ENCODE data around the gene GSC2.
"Not testable (repeated sequence)": the region's sequence is repeated elsewhere in the genome, so short reads cannot be mapped to it uniquely, and the experiment has no call there.

GSC2 gene

DNA sequence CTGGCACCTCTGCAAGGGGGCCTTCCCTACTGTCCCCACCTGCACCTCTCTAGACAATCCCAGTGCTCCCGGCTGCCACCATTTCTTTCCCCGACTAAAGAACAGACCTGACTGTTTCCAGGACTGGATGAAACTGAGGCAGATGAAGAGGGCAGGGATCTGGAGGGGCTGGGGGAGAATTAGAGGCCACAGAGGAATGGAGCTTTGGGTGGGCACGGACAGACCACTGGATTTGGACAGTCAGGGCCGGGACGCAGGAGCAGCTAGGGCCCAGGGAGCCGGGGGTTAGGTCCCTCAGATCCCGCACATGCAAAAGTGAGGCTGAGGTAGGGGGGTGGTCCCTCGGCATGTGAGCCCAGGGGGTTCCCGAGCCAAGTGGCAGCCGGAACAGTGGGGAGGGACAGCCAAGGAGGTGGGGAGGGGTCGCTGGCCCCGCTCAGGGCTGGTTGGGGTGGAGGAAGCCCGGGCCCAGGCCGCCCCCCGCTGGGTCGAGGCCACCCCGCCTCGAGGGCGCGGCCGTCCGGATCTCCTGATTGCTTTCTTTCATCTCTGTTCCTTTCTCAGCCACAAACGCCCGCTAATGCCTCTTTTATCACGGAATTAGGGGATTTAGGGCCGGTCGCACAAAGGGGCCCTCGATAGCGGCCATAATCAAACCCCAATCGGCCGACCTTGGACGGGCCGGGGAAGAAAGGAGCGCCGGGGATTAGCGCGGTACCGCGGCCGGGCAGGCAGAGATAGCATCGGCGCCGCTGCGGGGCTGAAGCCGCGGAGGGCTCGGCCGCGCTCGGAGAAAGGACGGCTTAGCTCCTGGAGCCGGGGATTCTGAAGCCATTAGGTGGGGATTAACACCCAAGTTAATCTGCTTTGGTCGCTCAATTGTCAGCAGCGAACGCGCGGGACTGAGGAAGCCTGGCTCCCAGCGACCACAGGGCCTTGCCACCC is 19.2 kb upstream of the GSC2 start:
- DNase-seq (ENCODE audit: low spot score) = no peak
- in situ Hi-C loops (cut with MboI; ENCODE audit: low sequenced_read_pairs, unreplicated experiment) = no loop called here
- no peak for TF ChIP-seq CTCF (IDR thresholded peaks at IDR 0.05; ENCODE audit: borderline replicate concordance, control extremely low read depth, extremely low read depth, insufficient read depth, missing control alignments)

DNA sequence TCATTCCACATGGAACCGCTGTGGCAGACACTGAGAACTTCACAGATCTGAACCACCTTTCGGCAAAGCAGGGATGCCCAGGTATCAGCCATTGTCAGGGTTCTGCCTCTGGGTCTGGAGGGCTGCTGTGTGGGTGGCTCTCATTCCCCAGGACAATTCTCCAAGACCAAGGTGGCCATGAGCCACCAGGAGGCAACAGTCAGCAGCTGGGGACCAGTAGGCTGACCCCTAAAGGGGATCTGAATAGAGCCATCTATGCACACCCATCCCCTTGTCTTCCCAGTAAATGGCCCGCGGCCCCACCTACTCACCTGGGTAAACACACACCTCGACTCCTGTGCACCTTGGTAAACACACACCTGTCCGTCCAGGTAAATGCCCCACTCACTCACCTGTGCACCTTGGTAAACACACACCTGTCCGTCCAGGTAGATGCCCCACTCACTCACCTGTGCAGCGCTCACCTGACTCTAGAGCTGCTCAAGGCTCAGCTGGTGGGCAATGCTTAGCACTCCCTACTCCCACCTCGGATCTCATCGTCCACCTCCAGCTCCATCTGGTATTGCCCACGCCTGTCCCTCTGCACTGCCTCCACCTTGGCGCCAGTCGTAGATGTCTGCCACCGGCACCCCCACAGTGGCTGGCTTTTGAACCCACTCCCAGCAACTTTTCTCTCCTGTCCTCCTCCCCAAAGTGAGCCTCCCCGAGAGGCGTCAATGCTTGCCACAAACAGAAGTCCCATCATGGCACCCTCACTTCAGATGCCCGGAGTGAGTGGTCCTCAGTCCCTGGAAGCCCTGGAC is 18.2 kb upstream of the GSC2 start:
- in situ Hi-C loops (cut with MboI; ENCODE audit: low sequenced_read_pairs, unreplicated experiment) = no loop called here
- TF ChIP-seq CTCF (IDR thresholded peaks at IDR 0.05; ENCODE audit: borderline replicate concordance, control extremely low read depth, extremely low read depth, insufficient read depth, missing control alignments) = no peak
- no peak for DNase-seq (ENCODE audit: low spot score)

- in situ Hi-C loops (cut with MboI; ENCODE audit: low sequenced_read_pairs, unreplicated experiment) = no loop called here
- DNase-seq (ENCODE audit: low spot score) = no peak
- TF ChIP-seq CTCF (IDR thresholded peaks at IDR 0.05; ENCODE audit: borderline replicate concordance, control extremely low read depth, extremely low read depth, insufficient read depth, missing control alignments) = no peak
Observed at GRCh38 chr22:19167106-19167869, 17.2 kb upstream of the GSC2 start.

DNA sequence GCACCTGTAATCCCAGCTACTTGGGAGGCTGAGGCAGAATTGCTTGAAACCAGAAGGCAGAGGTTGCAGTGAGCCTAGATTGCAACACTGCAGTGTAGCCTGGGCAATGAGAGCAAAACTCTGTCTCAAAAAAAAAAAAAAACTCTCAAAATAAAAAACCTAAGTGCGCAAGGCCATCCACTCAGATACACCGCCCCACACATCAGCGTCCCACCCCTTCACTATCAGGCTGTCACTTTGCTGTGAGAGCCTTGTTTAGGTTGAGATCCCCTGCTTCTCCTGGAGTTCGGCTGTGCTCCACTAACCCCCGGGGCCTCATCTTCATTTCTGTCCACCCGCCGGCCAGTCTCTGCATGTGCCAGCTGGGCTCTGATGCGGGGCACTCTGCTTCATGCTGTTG is 16.3 kb upstream of the GSC2 start:
- no peak for TF ChIP-seq CTCF (IDR thresholded peaks at IDR 0.05; ENCODE audit: borderline replicate concordance, control extremely low read depth, extremely low read depth, insufficient read depth, missing control alignments)
- no peak for DNase-seq (ENCODE audit: low spot score)

GRCh38 chr22:19164425-19164824 is 14.3 kb upstream of the GSC2 start:
- no peak for DNase-seq (ENCODE audit: low spot score)
- no peak for TF ChIP-seq CTCF (IDR thresholded peaks at IDR 0.05; ENCODE audit: borderline replicate concordance, control extremely low read depth, extremely low read depth, insufficient read depth, missing control alignments)
- in situ Hi-C loops (cut with MboI; ENCODE audit: low sequenced_read_pairs, unreplicated experiment) = no loop called here

More for the DNA sequence above, 16.3 kb upstream of the GSC2 start:
- in situ Hi-C loops (cut with MboI; ENCODE audit: low sequenced_read_pairs, unreplicated experiment) = no loop called here

DNA sequence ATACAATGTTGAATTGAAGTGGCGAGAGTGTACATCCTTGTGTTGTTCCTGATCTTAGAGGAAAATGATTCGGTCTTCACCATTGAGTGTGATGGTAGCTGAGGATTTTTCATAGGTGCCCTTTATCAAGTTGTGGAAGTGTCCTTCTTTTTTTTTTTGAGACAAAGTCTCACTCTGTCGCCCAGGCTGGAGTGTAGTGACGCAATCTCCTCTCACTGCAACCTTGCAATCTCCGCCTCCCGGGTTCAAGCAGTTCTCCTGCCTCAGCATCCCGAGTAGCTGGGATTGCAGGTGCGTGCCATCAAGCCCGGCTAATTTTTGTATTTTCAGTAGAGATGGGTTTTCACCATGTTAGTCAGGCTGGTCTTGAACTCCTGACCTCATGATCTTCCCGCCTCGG is 8.6 kb upstream of the GSC2 start:
- DNase-seq (ENCODE audit: low spot score); in situ Hi-C loops (cut with MboI; ENCODE audit: low sequenced_read_pairs, unreplicated experiment): not testable (repeated sequence)

DNA sequence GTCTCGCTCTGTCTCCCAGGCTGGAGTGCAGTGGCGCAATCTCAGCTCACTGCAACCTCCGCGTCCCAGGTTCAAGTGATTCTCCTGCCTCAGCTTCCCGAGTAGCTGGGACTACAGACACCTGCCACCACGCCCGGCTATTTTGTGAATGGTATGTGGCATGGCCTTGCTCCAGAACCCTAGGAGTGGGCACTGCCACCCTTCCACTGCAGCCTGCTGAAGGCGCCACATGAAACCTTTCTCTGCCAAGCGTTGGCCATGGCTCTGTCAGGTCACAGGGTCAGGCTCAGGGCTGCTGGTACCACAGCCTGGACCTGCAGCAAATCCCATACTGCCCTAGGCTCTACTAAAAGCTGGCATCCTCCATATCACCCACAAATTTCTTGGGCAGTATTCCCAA is 6.0 kb upstream of the GSC2 start:
- in situ Hi-C loops (cut with MboI; ENCODE audit: low sequenced_read_pairs, unreplicated experiment) = not testable (repeated sequence)

More for the DNA sequence above, 6.0 kb upstream of the GSC2 start:
- not testable (repeated sequence) for DNase-seq (ENCODE audit: low spot score)
